Thyroid gland (tissue), 4 donors: ENCODE measurements around the gene SHROOM3. TPM values are rescaled to one million over a fixed set of nuclear protein-coding genes. Genes with fewer than 3 reads are reported as not detected.

ENCODE experiments used
- DNase-seq, 2 donors: peaks; one replicate each; pipeline ENCODE4 v3.0.0-alpha.2; 2019
- H3K27ac ChIP-seq, 3 donors: fragments of 200-600 bp; sonication (generic); 1 replicate in 2 of 3; 2 replicates in 1 of 3; pipeline ENCODE4 v1.5.1; 2016 to 2019; ENCODE audit warnings: mild to moderate bottlenecking in 1 of 3, moderate library complexity in 1 of 3
- H3K27me3 ChIP-seq: fragments of 200-600 bp; sonication (generic); one replicate; pipeline ENCODE4 v1.5.1; 2019
- H3K36me3 ChIP-seq, 2 donors: fragments of 200-600 bp; sonication (generic); one replicate each; pipeline ENCODE4 v1.5.1; 2016 to 2019
- H3K4me1 ChIP-seq, 2 donors: fragments of 200-600 bp; sonication (generic); one replicate each; pipeline ENCODE4 v1.5.1; 2017 to 2019
- H3K4me3 ChIP-seq, 3 donors: fragments of 200-600 bp; sonication (generic); replicated peaks in 1 of 3; 1 replicate in 2 of 3; 2 replicates in 1 of 3; pipeline ENCODE4 v1.5.1; 2016; ENCODE audit warnings: mild to moderate bottlenecking in 1 of 3
- H3K9me3 ChIP-seq: fragments of 200-600 bp; sonication (generic); one replicate; pipeline ENCODE4 v1.5.1; 2017
- POLR2A ChIP-seq, 2 donors: fragments of 450-650 bp; IDR thresholded peaks; one replicate each; pipeline ENCODE4 v1.6.1; 2017; ENCODE audit warnings: antibody characterized with exemption in 2 of 2, mild to moderate bottlenecking in 2 of 2, moderate library complexity in 1 of 2
- WGBS, 2 donors: methylation state at CpG; one replicate each; pipeline ENCODE4 v1.1.5; 2017; 5-methylcytosine and 5-hydroxymethylcytosine counted together
- intact Hi-C: fragments of 100-400 bp; cut with DNase I; formaldehyde crosslinking; loops from one replicate; pipeline ENCODE4 v1.15.1; 2023
- total RNA-seq, 4 donors: library from RNA; depleted of rRNA; stranded (reverse); fragments of >200 nt; gene quantifications; one replicate each; pipeline ENCODE4 v1.2.3, GENCODE V29; 2016
- TF ChIP-seq, protein P1 (sequence below), 6 experiments: fragments of 200-600 bp in 3 of 6; fragments of 450-650 bp in 3 of 6; sonication (generic) in 3 of 6; IDR thresholded peaks; one replicate each; pipeline ENCODE4 v1.5.1; 2016 to 2019; ENCODE audit warnings: antibody characterized with exemption in 6 of 6, mild to moderate bottlenecking in 2 of 6, inconsistent platforms in 1 of 6, moderate library complexity in 1 of 6

Gene SHROOM3
- total RNA-seq, 4 donors from 2014 or later: 41.7 to 77.8 (median 62.0) TPM

DNA sequence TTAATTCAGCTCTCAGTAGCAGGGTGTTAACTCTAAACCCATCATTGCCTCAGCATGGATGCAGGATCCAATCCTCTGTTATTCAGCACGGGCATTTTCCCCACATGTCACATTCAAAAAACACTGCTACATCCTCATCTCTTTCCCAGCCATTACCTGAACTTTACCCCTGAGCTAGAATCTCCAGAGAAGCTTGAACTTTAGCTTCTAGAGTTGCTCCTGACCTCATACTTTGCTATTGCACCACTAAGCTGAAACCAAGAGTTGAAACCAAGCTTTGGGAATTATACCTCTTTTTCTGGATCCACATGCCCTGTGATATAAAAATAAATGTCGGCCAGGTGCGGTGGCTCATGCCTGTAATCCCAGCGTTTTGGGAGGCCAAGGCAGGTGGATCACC is 90.7 kb downstream of the SHROOM3 start:
- no peak for DNase-seq
- H3K27me3 ChIP-seq: no peaks in the 10 kb centered on the region
- no peak overlapping the region for H3K4me3 ChIP-seq
- peaks cover 6 to 10% of the 10 kb centered on the region in 2 donors for H3K4me1 ChIP-seq
- H3K9me3 ChIP-seq: no peaks in the 10 kb centered on the region
- no peaks in the 10 kb centered on the region for H3K36me3 ChIP-seq
- 90 to 96% methylated on average over 4 of the region's 4 CpGs for WGBS, 2 donors
- TF ChIP-seq, protein P1, sequence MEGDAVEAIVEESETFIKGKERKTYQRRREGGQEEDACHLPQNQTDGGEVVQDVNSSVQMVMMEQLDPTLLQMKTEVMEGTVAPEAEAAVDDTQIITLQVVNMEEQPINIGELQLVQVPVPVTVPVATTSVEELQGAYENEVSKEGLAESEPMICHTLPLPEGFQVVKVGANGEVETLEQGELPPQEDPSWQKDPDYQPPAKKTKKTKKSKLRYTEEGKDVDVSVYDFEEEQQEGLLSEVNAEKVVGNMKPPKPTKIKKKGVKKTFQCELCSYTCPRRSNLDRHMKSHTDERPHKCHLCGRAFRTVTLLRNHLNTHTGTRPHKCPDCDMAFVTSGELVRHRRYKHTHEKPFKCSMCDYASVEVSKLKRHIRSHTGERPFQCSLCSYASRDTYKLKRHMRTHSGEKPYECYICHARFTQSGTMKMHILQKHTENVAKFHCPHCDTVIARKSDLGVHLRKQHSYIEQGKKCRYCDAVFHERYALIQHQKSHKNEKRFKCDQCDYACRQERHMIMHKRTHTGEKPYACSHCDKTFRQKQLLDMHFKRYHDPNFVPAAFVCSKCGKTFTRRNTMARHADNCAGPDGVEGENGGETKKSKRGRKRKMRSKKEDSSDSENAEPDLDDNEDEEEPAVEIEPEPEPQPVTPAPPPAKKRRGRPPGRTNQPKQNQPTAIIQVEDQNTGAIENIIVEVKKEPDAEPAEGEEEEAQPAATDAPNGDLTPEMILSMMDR (IDR thresholded peaks at IDR 0.05): no peak
- TF ChIP-seq POLR2A (IDR thresholded peaks at IDR 0.05): no peak
- H3K27ac ChIP-seq: peak overlapping the region in 1 of 3 donors; percentile 68
- intact Hi-C loops: no loop called here

DNA sequence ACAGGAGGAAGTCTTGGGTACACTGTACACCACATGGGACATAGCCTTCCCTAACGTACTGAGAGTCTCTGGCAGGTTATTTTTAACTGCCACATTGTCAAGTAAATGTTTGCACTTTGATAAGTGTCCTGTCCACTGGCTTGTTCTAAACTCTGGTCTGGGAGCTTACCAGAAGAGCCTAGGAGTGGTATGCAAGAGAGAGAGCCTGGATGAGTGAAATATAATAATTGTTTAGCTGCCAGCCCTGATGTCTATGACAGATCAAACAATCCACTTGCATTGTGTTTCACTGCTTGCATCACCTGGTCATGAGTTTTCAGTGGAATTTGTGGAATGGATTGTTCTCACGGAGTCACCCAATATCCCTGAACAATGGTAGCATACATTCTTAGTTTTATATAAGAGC is 91.6 kb downstream of the SHROOM3 start:
- Histone ChIP-seq H3K27ac (peak overlapping the region in 2 of 3 donors; percentile 19 to 68), H3K27me3 (no peaks in the 10 kb centered on the region), H3K36me3 (no peaks in the 10 kb centered on the region), H3K9me3 (no peaks in the 10 kb centered on the region), H3K4me3 (no peak overlapping the region), H3K4me1 (peaks cover 6 to 10% of the 10 kb centered on the region in 2 donors)
- WGBS, 2 donors: 27 to 31% methylated on average over 2 of the region's 2 CpGs
- intact Hi-C loops: no loop called here
- TF ChIP-seq POLR2A (IDR thresholded peaks at IDR 0.05): peak in 1 of 2 donors; percentile 6
- TF ChIP-seq, protein P1 (IDR thresholded peaks at IDR 0.05): no peak
- peak in 1 of 2 donors; percentile 7 for DNase-seq

DNA sequence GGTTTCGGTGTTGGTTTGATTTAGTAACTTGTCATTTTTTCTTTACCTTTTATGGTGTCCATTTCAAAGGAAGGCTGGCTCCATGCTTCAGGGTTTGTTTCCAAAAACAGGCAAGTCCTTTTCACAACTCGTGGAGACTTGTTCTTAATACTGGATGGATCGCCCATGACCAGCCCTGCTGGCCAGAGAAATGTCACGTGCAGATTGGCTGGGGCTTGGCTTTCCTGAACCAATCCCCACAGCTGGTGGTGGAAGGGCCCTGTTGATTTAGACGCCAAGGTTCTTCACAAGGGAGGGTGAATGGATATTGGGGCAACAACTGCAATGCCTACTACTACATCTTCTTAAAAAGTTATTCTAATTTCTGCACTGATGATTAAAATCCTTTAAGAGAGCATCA is 92.6 kb downstream of the SHROOM3 start:
- Histone ChIP-seq H3K4me1 (peaks cover 6 to 10% of the 10 kb centered on the region in 2 donors), H3K9me3 (no peaks in the 10 kb centered on the region), H3K4me3 (no peak overlapping the region), H3K27me3 (no peaks in the 10 kb centered on the region), H3K36me3 (no peaks in the 10 kb centered on the region), H3K27ac (no peak overlapping the region)
- 86 to 88% methylated on average over 5 of the region's 5 CpGs for WGBS, 2 donors
- no peak for TF ChIP-seq POLR2A (IDR thresholded peaks at IDR 0.05)
- TF ChIP-seq, protein P1 (IDR thresholded peaks at IDR 0.05): no peak
- intact Hi-C loops: no loop called here
- DNase-seq: no peak

DNA sequence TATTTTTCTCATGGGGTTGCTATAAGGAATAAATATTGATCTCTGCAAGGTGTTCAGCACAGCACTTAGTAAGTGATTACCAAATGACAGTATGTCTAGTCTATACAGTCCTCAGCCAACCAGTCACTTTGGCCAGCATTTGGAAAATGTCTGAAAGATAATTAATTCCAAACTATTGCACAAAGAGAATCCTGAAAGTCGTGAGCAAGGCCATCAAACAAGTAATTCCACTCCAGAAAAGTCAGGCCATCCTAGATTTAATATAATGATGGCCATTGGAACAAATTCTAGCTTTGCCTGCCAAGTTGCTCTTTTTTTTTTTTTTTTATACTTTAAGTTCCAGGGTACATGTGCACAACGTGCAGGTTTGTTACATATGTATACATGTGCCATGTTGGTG is 96.6 kb downstream of the SHROOM3 start:
- H3K27me3 ChIP-seq: no peaks in the 10 kb centered on the region
- no peak overlapping the region for H3K27ac ChIP-seq
- H3K4me1 ChIP-seq: peaks cover 4 to 17% of the 10 kb centered on the region in 2 donors
- no peaks in the 10 kb centered on the region for H3K9me3 ChIP-seq
- 37 to 61% methylated on average over 2 of the region's 2 CpGs for WGBS, 2 donors
- no peaks in the 10 kb centered on the region for H3K36me3 ChIP-seq
- no peak for TF ChIP-seq POLR2A (IDR thresholded peaks at IDR 0.05)
- TF ChIP-seq, protein P1 (IDR thresholded peaks at IDR 0.05): no peak
- no peak overlapping the region for H3K4me3 ChIP-seq
- DNase-seq: no peak
- intact Hi-C loops: no loop called here

DNA sequence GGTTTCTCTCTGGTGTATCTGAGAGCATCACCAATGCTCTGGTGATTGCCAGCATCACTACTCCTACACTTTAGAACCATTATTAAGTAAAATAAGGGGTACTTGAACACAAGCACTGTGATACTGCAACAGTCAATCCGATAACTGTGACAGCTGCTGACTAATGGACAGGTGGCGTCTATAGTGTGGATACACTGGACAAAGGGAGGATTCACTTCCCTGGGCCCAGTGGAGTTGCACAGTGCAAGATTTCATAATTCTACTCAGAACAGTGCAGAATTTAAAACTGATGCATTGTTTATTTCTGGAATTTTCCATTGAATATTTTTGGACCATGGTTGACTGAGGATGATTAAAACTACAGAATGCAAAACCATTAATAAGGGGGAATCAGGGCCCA is 97.8 kb downstream of the SHROOM3 start:
- Histone ChIP-seq H3K4me3 (no peak overlapping the region), H3K36me3 (no peaks in the 10 kb centered on the region), H3K4me1 (peaks cover 4 to 19% of the 10 kb centered on the region in 2 donors), H3K27me3 (no peaks in the 10 kb centered on the region), H3K9me3 (no peaks in the 10 kb centered on the region), H3K27ac (no peak overlapping the region)
- 48 to 71% methylated on average over 2 of the region's 2 CpGs for WGBS, 2 donors
- intact Hi-C loops: no loop called here
- TF ChIP-seq, protein P1 (IDR thresholded peaks at IDR 0.05): no peak
- TF ChIP-seq POLR2A (IDR thresholded peaks at IDR 0.05): no peak
- DNase-seq: no peak
